Measurements from ENCODE around the gene ADSL. TPM values are rescaled to one million over a fixed set of nuclear protein-coding genes. Genes with fewer than 3 reads are reported as not detected.

ADSL gene
- total RNA-seq, 3 donors from 2014 or later (not counting 1 experiment from before 2014, with no cell fraction given) = 31.3 to 49.8 (median 41.2) TPM

GRCh38 chr22:40387746-40388145 is 41.4 kb downstream of the ADSL start:
- no peak overlapping the region for H3K4me3 Mint-ChIP-seq
- H3K27me3 ChIP-seq (ENCODE audit: control insufficient read depth, insufficient read depth, low read length) = no peaks in the 10 kb centered on the region

GRCh38 chr22:40388231-40388630 is 41.9 kb downstream of the ADSL start:
- Mint-ChIP-seq H3K27ac (no peak overlapping the region), H3K36me3 (no peaks in the 10 kb centered on the region), H3K27me3 (ENCODE audit: low read depth in 2 of 2) (no peaks in the 10 kb centered on the region), H3K4me1 (peaks cover 35 to 42% of the 10 kb centered on the region in 2 donors), H3K9me3 (no peaks in the 10 kb centered on the region), H3K4me3 (no peak overlapping the region)
- no peaks in the 10 kb centered on the region for H3K36me3 ChIP-seq (ENCODE audit: control insufficient read depth, insufficient read depth, low read length)
- no peak overlapping the region for H3K4me3 ChIP-seq (ENCODE audit: low read length)
- TF ChIP-seq CTCF (IDR thresholded peaks at IDR 0.05) = no peak
- no peak for DNase-seq
- H3K27ac ChIP-seq (ENCODE audit: low read length) = no peak overlapping the region
- no peaks in the 10 kb centered on the region for H3K9me3 ChIP-seq (ENCODE audit: control insufficient read depth, insufficient read depth, low read length)
- WGBS (ENCODE audit: insufficient coverage) = 43% methylated on average over 4 of the region's 4 CpGs
- peaks cover 10% of the 10 kb centered on the region for H3K4me1 ChIP-seq (ENCODE audit: control insufficient read depth, insufficient read depth, low read length)
- H3K27me3 ChIP-seq (ENCODE audit: control insufficient read depth, insufficient read depth, low read length) = no peaks in the 10 kb centered on the region
- no peak for ATAC-seq
- intact Hi-C loops (cut with micrococcal nuclease) = no loop called here

More at GRCh38 chr22:40387746-40388145, 41.4 kb downstream of the ADSL start:
- Histone ChIP-seq H3K4me3 (ENCODE audit: low read length) (no peak overlapping the region), H3K36me3 (ENCODE audit: control insufficient read depth, insufficient read depth, low read length) (no peaks in the 10 kb centered on the region), H3K27ac (ENCODE audit: low read length) (no peak overlapping the region), H3K4me1 (ENCODE audit: control insufficient read depth, insufficient read depth, low read length) (peaks cover 10% of the 10 kb centered on the region), H3K9me3 (ENCODE audit: control insufficient read depth, insufficient read depth, low read length) (no peaks in the 10 kb centered on the region)
- no peaks in the 10 kb centered on the region for H3K27me3 Mint-ChIP-seq (ENCODE audit: low read depth in 2 of 2)
- no peaks in the 10 kb centered on the region for H3K36me3 Mint-ChIP-seq
- DNase-seq (no peak), ATAC-seq (no peak)
- H3K27ac Mint-ChIP-seq = no peak overlapping the region
- 44% methylated on average over 5 of the region's 5 CpGs for WGBS (ENCODE audit: insufficient coverage)
- TF ChIP-seq CTCF (IDR thresholded peaks at IDR 0.05) = no peak
- H3K4me1 Mint-ChIP-seq = peaks cover 37 to 43% of the 10 kb centered on the region in 2 donors
- intact Hi-C loops (cut with micrococcal nuclease) = no loop called here
- no peaks in the 10 kb centered on the region for H3K9me3 Mint-ChIP-seq

DNA sequence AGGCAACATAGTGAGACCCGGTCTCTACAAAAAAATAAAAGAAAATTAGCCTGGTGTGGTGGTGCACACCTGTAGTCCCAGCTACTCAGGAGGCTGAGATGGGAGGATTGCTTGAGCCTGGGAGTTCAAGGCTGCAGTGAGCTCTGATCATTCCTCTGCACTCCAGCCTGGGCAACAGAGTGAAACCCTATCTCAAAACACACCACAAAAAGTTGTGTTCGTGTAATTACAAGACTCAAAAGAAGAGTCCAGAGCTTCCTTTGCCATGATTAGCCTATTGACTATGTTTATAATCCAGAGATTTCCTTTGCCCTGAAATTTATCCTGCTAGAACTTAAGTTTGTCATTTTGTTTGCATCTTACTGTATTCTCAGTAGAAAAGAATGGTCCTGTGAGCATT is 45.1 kb downstream of the ADSL start:
- Mint-ChIP-seq H3K27me3 (ENCODE audit: low read depth in 2 of 2) (no peaks in the 10 kb centered on the region), H3K36me3 (peaks cover 5% of the 10 kb centered on the region), H3K4me3 (no peak overlapping the region), H3K27ac (no peak overlapping the region), H3K9me3 (no peaks in the 10 kb centered on the region), H3K4me1 (peaks cover 24 to 33% of the 10 kb centered on the region in 2 donors)
- Histone ChIP-seq H3K36me3 (ENCODE audit: control insufficient read depth, insufficient read depth, low read length) (no peaks in the 10 kb centered on the region), H3K4me3 (ENCODE audit: low read length) (no peak overlapping the region), H3K4me1 (ENCODE audit: control insufficient read depth, insufficient read depth, low read length) (no peaks in the 10 kb centered on the region), H3K27me3 (ENCODE audit: control insufficient read depth, insufficient read depth, low read length) (no peaks in the 10 kb centered on the region), H3K27ac (ENCODE audit: low read length) (no peak overlapping the region), H3K9me3 (ENCODE audit: control insufficient read depth, insufficient read depth, low read length) (no peaks in the 10 kb centered on the region)
- no peak for DNase-seq
- intact Hi-C loops (cut with micrococcal nuclease) = no loop called here
- 93% methylated on average over 2 of the region's 2 CpGs for WGBS (ENCODE audit: insufficient coverage)
- ATAC-seq = no peak
- no peak for TF ChIP-seq CTCF (IDR thresholded peaks at IDR 0.05)

- Histone ChIP-seq H3K9me3 (ENCODE audit: control insufficient read depth, insufficient read depth, low read length) (no peaks in the 10 kb centered on the region), H3K4me1 (ENCODE audit: control insufficient read depth, insufficient read depth, low read length) (peaks cover 9% of the 10 kb centered on the region), H3K4me3 (ENCODE audit: low read length) (no peak overlapping the region), H3K27me3 (ENCODE audit: control insufficient read depth, insufficient read depth, low read length) (no peaks in the 10 kb centered on the region), H3K27ac (ENCODE audit: low read length) (no peak overlapping the region), H3K36me3 (ENCODE audit: control insufficient read depth, insufficient read depth, low read length) (no peaks in the 10 kb centered on the region)
- H3K4me1 Mint-ChIP-seq = peaks cover 29 to 36% of the 10 kb centered on the region in 2 donors
- ATAC-seq = no peak
- no peaks in the 10 kb centered on the region for H3K27me3 Mint-ChIP-seq (ENCODE audit: low read depth in 2 of 2)
- TF ChIP-seq CTCF (IDR thresholded peaks at IDR 0.05) = no peak
- no peak overlapping the region for H3K27ac Mint-ChIP-seq
- no peak overlapping the region for H3K4me3 Mint-ChIP-seq
- intact Hi-C loops (cut with micrococcal nuclease) = no loop called here
- WGBS (ENCODE audit: insufficient coverage) = 95% methylated on average over 2 of the region's 2 CpGs
- no peak for DNase-seq
- H3K9me3 Mint-ChIP-seq = no peaks in the 10 kb centered on the region
- H3K36me3 Mint-ChIP-seq = peaks cover 5% of the 10 kb centered on the region
Observed at GRCh38 chr22:40392618-40393017, 46.3 kb downstream of the ADSL start.
